ENCODE data around the gene CCDC146.
A peak's percentile ranks its signal among the peaks of the same experiment; 100 is the strongest.

Gene CCDC146

GRCh38 chr7:77202481-77202976 is 80.1 kb downstream of the CCDC146 start:
- DNase-seq (ENCODE audit: low read depth) = no peak
- H3K4me3 ChIP-seq (ENCODE audit: low read depth, low read length) = no peak overlapping the region
- TF ChIP-seq MYC (IDR thresholded peaks at IDR 0.05; ENCODE audit: low read depth, low read length) (no peak), POLR2A (IDR thresholded peaks at IDR 0.05; ENCODE audit: extremely low read depth, insufficient read length) (no peak), CTCF (IDR thresholded peaks at IDR 0.05; ENCODE audit: low read depth, low read length) (no peak)
- TF ChIP-seq, protein P1, sequence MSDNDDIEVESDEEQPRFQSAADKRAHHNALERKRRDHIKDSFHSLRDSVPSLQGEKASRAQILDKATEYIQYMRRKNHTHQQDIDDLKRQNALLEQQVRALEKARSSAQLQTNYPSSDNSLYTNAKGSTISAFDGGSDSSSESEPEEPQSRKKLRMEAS (IDR thresholded peaks at IDR 0.05; ENCODE audit: low read depth, low read length) = no peak

- TF ChIP-seq, protein P1 (IDR thresholded peaks at IDR 0.05; ENCODE audit: low read depth, low read length) = no peak
- TF ChIP-seq POLR2A (IDR thresholded peaks at IDR 0.05; ENCODE audit: extremely low read depth, insufficient read length) = no peak
- no peak for TF ChIP-seq MYC (IDR thresholded peaks at IDR 0.05; ENCODE audit: low read depth, low read length)
- TF ChIP-seq CTCF (IDR thresholded peaks at IDR 0.05; ENCODE audit: low read depth, low read length) = no peak
- DNase-seq (ENCODE audit: low read depth) = no peak
These were observed 83.3 kb downstream of the CCDC146 start for GRCh38 chr7:77205706-77206105.

DNA sequence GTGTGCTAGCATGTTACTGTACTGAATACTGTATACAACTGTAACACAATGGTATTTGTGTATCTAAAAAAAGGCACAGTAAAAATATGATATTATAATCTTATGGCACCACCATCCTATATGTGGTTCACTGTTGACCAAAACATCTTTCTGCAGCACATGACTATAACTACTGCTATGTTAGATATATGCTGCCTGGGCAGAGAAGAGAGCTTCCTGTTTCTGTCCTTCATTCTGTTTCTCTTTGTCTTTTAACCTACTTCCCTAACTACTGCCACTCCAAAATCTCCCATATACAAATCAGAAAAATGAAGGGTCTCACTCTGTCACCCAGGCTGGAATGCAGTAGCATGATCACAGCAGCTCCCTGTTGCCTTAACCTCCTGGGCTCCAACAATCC is 86.0 kb downstream of the CCDC146 start:
- DNase-seq (ENCODE audit: low read depth) = no peak
- no peak overlapping the region for H3K4me3 ChIP-seq (ENCODE audit: low read depth, low read length)

More at GRCh38 chr7:77205706-77206105, 83.3 kb downstream of the CCDC146 start:
- H3K4me3 ChIP-seq (ENCODE audit: low read depth, low read length) = no peak overlapping the region

GRCh38 chr7:77209479-77210139 is 87.2 kb downstream of the CCDC146 start:
- peak; percentile 25 for DNase-seq (ENCODE audit: low read depth)
- H3K4me3 ChIP-seq (ENCODE audit: low read depth, low read length) = no peak overlapping the region
- TF ChIP-seq MYC (IDR thresholded peaks at IDR 0.05; ENCODE audit: low read depth, low read length) (no peak), POLR2A (IDR thresholded peaks at IDR 0.05; ENCODE audit: extremely low read depth, insufficient read length) (no peak), CTCF (IDR thresholded peaks at IDR 0.05; ENCODE audit: low read depth, low read length) (no peak)
- TF ChIP-seq, protein P1 (IDR thresholded peaks at IDR 0.05; ENCODE audit: low read depth, low read length) = no peak

More for the DNA sequence above, 86.0 kb downstream of the CCDC146 start:
- TF ChIP-seq, protein P1 (IDR thresholded peaks at IDR 0.05; ENCODE audit: low read depth, low read length) = no peak
- TF ChIP-seq POLR2A (IDR thresholded peaks at IDR 0.05; ENCODE audit: extremely low read depth, insufficient read length) = no peak
- TF ChIP-seq CTCF (IDR thresholded peaks at IDR 0.05; ENCODE audit: low read depth, low read length) = no peak
- no peak for TF ChIP-seq MYC (IDR thresholded peaks at IDR 0.05; ENCODE audit: low read depth, low read length)

GRCh38 chr7:77216181-77216845 is 93.9 kb downstream of the CCDC146 start:
- TF ChIP-seq CTCF (IDR thresholded peaks at IDR 0.05; ENCODE audit: low read depth, low read length) = no peak
- TF ChIP-seq, protein P1 (IDR thresholded peaks at IDR 0.05; ENCODE audit: low read depth, low read length) = no peak
- no peak for TF ChIP-seq POLR2A (IDR thresholded peaks at IDR 0.05; ENCODE audit: extremely low read depth, insufficient read length)
- no peak for TF ChIP-seq MYC (IDR thresholded peaks at IDR 0.05; ENCODE audit: low read depth, low read length)
- no peak for DNase-seq (ENCODE audit: low read depth)
- H3K4me3 ChIP-seq (ENCODE audit: low read depth, low read length) = no peak overlapping the region
